Natural killer cell (primary cell): ENCODE results near the gene ACTR3. TPM values are rescaled to one million over a fixed set of nuclear protein-coding genes. Genes with fewer than 3 reads are reported as not detected.
"Not testable (repeated sequence)": the region's sequence is repeated elsewhere in the genome, so short reads cannot be mapped to it uniquely, and the experiment has no call there.

ENCODE experiments used
- ATAC-seq, 3 donors: fragments of 150-1000 bp in 2 of 3; fragments of 200-7000 bp in 1 of 3; cut with Tn5 transposase; 1 replicate in 1 of 3; 2 replicates in 2 of 3; pipeline ENCODE4 v1.10.0; 2021; ENCODE audit warnings: mild to moderate bottlenecking in 2 of 3, moderate library complexity in 2 of 3
- DNase-seq, 2 donors: peaks; one replicate each; pipeline versions ENCODE4 v3.0.0 to v3.0.0-alpha.2; 2013 to 2021; ENCODE audit warnings: mixed read lengths in 1 of 2
- H3K27ac ChIP-seq: one replicate; pipeline ENCODE4 v1.5.1; 2013; ENCODE audit warnings: mild to moderate bottlenecking, low read length
- H3K27me3 ChIP-seq: one replicate; pipeline ENCODE4 v1.6.1; 2013; ENCODE audit warnings: low read length; ENCODE audit not compliant: control insufficient read depth, insufficient read depth
- H3K36me3 ChIP-seq: one replicate; pipeline ENCODE4 v1.6.1; 2013; ENCODE audit warnings: low read length; ENCODE audit not compliant: control insufficient read depth, insufficient read depth
- H3K4me1 ChIP-seq: one replicate; pipeline ENCODE4 v1.6.1; 2013; ENCODE audit warnings: low read length; ENCODE audit not compliant: control insufficient read depth, insufficient read depth
- H3K4me3 ChIP-seq: one replicate; pipeline ENCODE4 v1.5.1; 2013; ENCODE audit warnings: low read length
- H3K9me3 ChIP-seq: one replicate; pipeline ENCODE4 v1.6.1; 2013; ENCODE audit warnings: low read length; ENCODE audit not compliant: control insufficient read depth, insufficient read depth
- H3K27ac Mint-ChIP-seq, 2 donors: one replicate each; pipeline ENCODE4 v1.8.0; 2022; ENCODE audit warnings: mild to moderate bottlenecking in 2 of 2, mixed read lengths in 2 of 2, moderate library complexity in 1 of 2
- H3K27me3 Mint-ChIP-seq, 2 donors: one replicate each; pipeline ENCODE4 v1.8.0; 2022; ENCODE audit warnings: low read depth in 2 of 2, mixed read lengths in 2 of 2
- H3K36me3 Mint-ChIP-seq: one replicate; pipeline ENCODE4 v1.8.0; 2022; ENCODE audit warnings: mixed read lengths
- H3K4me1 Mint-ChIP-seq, 2 donors: one replicate each; pipeline ENCODE4 v1.8.0; 2022; ENCODE audit warnings: mixed read lengths in 2 of 2
- H3K4me3 Mint-ChIP-seq: one replicate; pipeline ENCODE4 v1.8.0; 2022; ENCODE audit warnings: mild to moderate bottlenecking, moderate library complexity, mixed read lengths
- H3K9me3 Mint-ChIP-seq, 2 donors: one replicate each; pipeline ENCODE4 v1.8.0; 2022; ENCODE audit warnings: mixed read lengths in 2 of 2
- CTCF ChIP-seq: fragments of 200-600 bp; IDR thresholded peaks from one replicate; pipeline ENCODE4 v1.8.0; 2022; ENCODE audit warnings: antibody characterized with exemption
- WGBS: methylation state at CpG from one replicate; pipeline ENCODE4 v1.1.7; 2013; ENCODE audit warnings: missing lambda C conversion rate; ENCODE audit not compliant: insufficient coverage; 5-methylcytosine and 5-hydroxymethylcytosine counted together
- intact Hi-C: fragments of 100-400 bp; cut with micrococcal nuclease; formaldehyde crosslinking; loops from one replicate; pipeline ENCODE4 v1.14.2; 2022
- total RNA-seq, 4 donors: library from RNA; stranded (reverse); fragments of 120-200 nt in 1 of 4; gene quantifications; one replicate each; pipeline versions ENCODE4 v1.2.3 to v1.2.4, GENCODE V29; 2013 to 2022

ACTR3 gene
- total RNA-seq, 3 donors from 2014 or later (not counting 1 experiment from before 2014, with no cell fraction given), result 323 to 428 (median 352) TPM

GRCh38 chr2:113926314-113926713, 36.4 kb downstream of the ACTR3 start:
- Histone ChIP-seq H3K9me3 (no peaks in the 10 kb centered on the region), H3K4me1 (peaks cover 9% of the 10 kb centered on the region), H3K4me3 (no peak overlapping the region), H3K36me3 (peaks cover 61% of the 10 kb centered on the region), H3K27me3 (no peaks in the 10 kb centered on the region), H3K27ac (no peak overlapping the region)
- Mint-ChIP-seq H3K27ac (peak overlapping the region; percentile 46 to 49), H3K36me3 (no peaks in the 10 kb centered on the region), H3K4me3 (no peak overlapping the region), H3K4me1 (peaks cover 22 to 25% of the 10 kb centered on the region in 2 donors), H3K9me3 (no peaks in the 10 kb centered on the region), H3K27me3 (no peaks in the 10 kb centered on the region)
- no peak for TF ChIP-seq CTCF
- intact Hi-C loops, result no loop called here
- WGBS, result 98% methylated on average over 3 of the region's 3 CpGs
- ATAC-seq (no peak), DNase-seq (no peak)

GRCh38 chr2:113930448-113930847, 40.6 kb downstream of the ACTR3 start:
- Histone ChIP-seq H3K36me3 (peaks cover 83% of the 10 kb centered on the region), H3K27me3 (no peaks in the 10 kb centered on the region), H3K4me1 (no peaks in the 10 kb centered on the region), H3K9me3 (no peaks in the 10 kb centered on the region), H3K4me3 (no peak overlapping the region), H3K27ac (no peak overlapping the region)
- Mint-ChIP-seq H3K36me3 (no peaks in the 10 kb centered on the region), H3K4me1 (peaks cover 36% of the 10 kb centered on the region in 2 donors), H3K27ac (peak overlapping the region; percentile 73 to 77), H3K9me3 (no peaks in the 10 kb centered on the region), H3K4me3 (no peak overlapping the region), H3K27me3 (no peaks in the 10 kb centered on the region)
- no peak for TF ChIP-seq CTCF
- ATAC-seq (no peak), DNase-seq (no peak)
- intact Hi-C loops, result no loop called here
- no CpG with 5 or more reads among the region's 1 CpG for WGBS

- no peak for TF ChIP-seq CTCF
- Histone ChIP-seq H3K27me3 (no peaks in the 10 kb centered on the region), H3K4me3 (no peak overlapping the region), H3K4me1 (no peaks in the 10 kb centered on the region), H3K36me3 (peaks cover 86% of the 10 kb centered on the region), H3K9me3 (no peaks in the 10 kb centered on the region), H3K27ac (no peak overlapping the region)
- peaks cover 17% of the 10 kb centered on the region for H3K36me3 Mint-ChIP-seq
- intact Hi-C loops, result no loop called here
- no peaks in the 10 kb centered on the region for H3K27me3 Mint-ChIP-seq
- no peak for ATAC-seq
- no peak overlapping the region for H3K4me3 Mint-ChIP-seq
- DNase-seq, result no peak
- peaks cover 34 to 38% of the 10 kb centered on the region in 2 donors for H3K4me1 Mint-ChIP-seq
- peaks cover 2 to 7% of the 10 kb centered on the region in 2 donors for H3K9me3 Mint-ChIP-seq
- peak overlapping the region; percentile 39 to 63 for H3K27ac Mint-ChIP-seq
Measured at GRCh38 chr2:113937501-113937900, 47.6 kb downstream of the ACTR3 start.

GRCh38 chr2:113940891-113941290, 51.0 kb downstream of the ACTR3 start:
- Histone ChIP-seq H3K4me1 (no peaks in the 10 kb centered on the region), H3K27me3 (no peaks in the 10 kb centered on the region), H3K27ac (no peak overlapping the region), H3K4me3 (no peak overlapping the region), H3K36me3 (peaks cover 88% of the 10 kb centered on the region), H3K9me3 (no peaks in the 10 kb centered on the region)
- no peak for TF ChIP-seq CTCF
- peaks cover 22% of the 10 kb centered on the region for H3K36me3 Mint-ChIP-seq
- ATAC-seq (no peak), DNase-seq (no peak)
- 91% methylated on average over 4 of the region's 5 CpGs for WGBS
- H3K27ac Mint-ChIP-seq, result no peak overlapping the region
- H3K9me3 Mint-ChIP-seq, result peaks cover 2 to 7% of the 10 kb centered on the region in 2 donors
- H3K4me1 Mint-ChIP-seq, result peaks cover 28% of the 10 kb centered on the region in 2 donors
- no peaks in the 10 kb centered on the region for H3K27me3 Mint-ChIP-seq
- no peak overlapping the region for H3K4me3 Mint-ChIP-seq
- intact Hi-C loops, result no loop called here

- H3K27me3 ChIP-seq, H3K9me3 ChIP-seq, H3K9me3 Mint-ChIP-seq, DNase-seq, intact Hi-C loops, H3K27me3 Mint-ChIP-seq, H3K4me3 Mint-ChIP-seq, H3K27ac Mint-ChIP-seq, H3K27ac ChIP-seq, ATAC-seq, H3K4me1 ChIP-seq, H3K4me3 ChIP-seq: not testable (repeated sequence)
- 100% methylated on average over 2 of the region's 2 CpGs for WGBS
- H3K4me1 Mint-ChIP-seq, result peaks cover 23 to 29% of the 10 kb centered on the region in 2 donors
- H3K36me3 ChIP-seq, result peaks cover 83% of the 10 kb centered on the region
- H3K36me3 Mint-ChIP-seq, result peaks cover 28% of the 10 kb centered on the region
Measured at GRCh38 chr2:113945784-113946183, 55.9 kb downstream of the ACTR3 start.
